BLaER1 (cell line): Measurements from ENCODE around the gene CARMIL3.

Source experiments
- H3K27ac ChIP-seq: shearing (Covaris generic); formaldehyde crosslinking; 2 replicates; pipeline ENCODE4 v1.8.1; 2022
- H3K27me3 ChIP-seq: shearing (Covaris generic); formaldehyde crosslinking; 2 replicates; pipeline ENCODE4 v1.8.1; 2022
- H3K36me3 ChIP-seq: shearing (Covaris generic); formaldehyde crosslinking; 2 replicates; pipeline ENCODE4 v1.8.1; 2022
- H3K4me1 ChIP-seq: shearing (Covaris generic); formaldehyde crosslinking; 2 replicates; pipeline ENCODE4 v1.8.1; 2022
- H3K4me2 ChIP-seq: shearing (Covaris generic); formaldehyde crosslinking; 2 replicates; pipeline ENCODE4 v1.8.1; 2022
- H3K4me3 ChIP-seq: shearing (Covaris generic); formaldehyde crosslinking; 2 replicates; pipeline ENCODE4 v1.8.1; 2022
- H3K9ac ChIP-seq: shearing (Covaris generic); formaldehyde crosslinking; 2 replicates; pipeline ENCODE4 v1.8.1; 2022
- H3K9me3 ChIP-seq: shearing (Covaris generic); formaldehyde crosslinking; 2 replicates; pipeline ENCODE4 v1.8.1; 2022
- H4K20me1 ChIP-seq: shearing (Covaris generic); formaldehyde crosslinking; 2 replicates; pipeline ENCODE4 v1.8.1; 2022
- Cebpa-rat ChIP-seq: shearing (Covaris generic); IDR thresholded peaks from 2 replicates; pipeline ENCODE4 v1.8.1; 2022

Gene CARMIL3

GRCh38 chr14:24051176-24051788 lies 527 bp upstream of the CARMIL3 start:
- Histone ChIP-seq H3K4me3 (peak overlapping the region; percentile 74), H3K27me3 (peaks cover 22% of the 10 kb centered on the region), H4K20me1 (no peaks in the 10 kb centered on the region), H3K9me3 (no peaks in the 10 kb centered on the region), H3K4me1 (peaks cover 32% of the 10 kb centered on the region), H3K36me3 (no peaks in the 10 kb centered on the region), H3K27ac (peak overlapping the region; percentile 86), H3K4me2 (peak overlapping the region; percentile 100), H3K9ac (peak overlapping the region; percentile 85)
- no peak for TF ChIP-seq Cebpa-rat

GRCh38 chr14:24052656-24053547 lies 1.1 kb downstream of the CARMIL3 start:
- H3K27ac ChIP-seq, result no peak overlapping the region
- H3K4me1 ChIP-seq, result peaks cover 41% of the 10 kb centered on the region
- peak overlapping the region; percentile 74 for H3K4me3 ChIP-seq
- no peaks in the 10 kb centered on the region for H4K20me1 ChIP-seq
- peak overlapping the region; percentile 85; the same call in 1 of the 2 replicates for H3K9ac ChIP-seq
- no peak for TF ChIP-seq Cebpa-rat
- peak overlapping the region; percentile 100 for H3K4me2 ChIP-seq
- peaks cover 22% of the 10 kb centered on the region for H3K27me3 ChIP-seq
- H3K36me3 ChIP-seq, result no peaks in the 10 kb centered on the region
- H3K9me3 ChIP-seq, result no peaks in the 10 kb centered on the region

GRCh38 chr14:24053548-24054323 lies 1.9 kb downstream of the CARMIL3 start:
- Histone ChIP-seq H3K4me2 (no peak overlapping the region), H3K27me3 (peaks cover 22% of the 10 kb centered on the region), H4K20me1 (no peaks in the 10 kb centered on the region), H3K9me3 (no peaks in the 10 kb centered on the region), H3K4me3 (no peak overlapping the region), H3K9ac (no peak overlapping the region), H3K27ac (no peak overlapping the region), H3K36me3 (no peaks in the 10 kb centered on the region), H3K4me1 (peaks cover 39% of the 10 kb centered on the region)
- no peak for TF ChIP-seq Cebpa-rat

GRCh38 chr14:24054324-24054641 lies 2.5 kb downstream of the CARMIL3 start:
- Histone ChIP-seq H3K27ac (no peak overlapping the region), H3K4me2 (no peak overlapping the region), H3K4me1 (peaks cover 33% of the 10 kb centered on the region), H4K20me1 (no peaks in the 10 kb centered on the region), H3K27me3 (peaks cover 22% of the 10 kb centered on the region), H3K9me3 (no peaks in the 10 kb centered on the region), H3K36me3 (no peaks in the 10 kb centered on the region), H3K4me3 (no peak overlapping the region), H3K9ac (no peak overlapping the region)
- TF ChIP-seq Cebpa-rat, result no peak

- no peak overlapping the region for H3K27ac ChIP-seq
- H3K36me3 ChIP-seq, result no peaks in the 10 kb centered on the region
- no peaks in the 10 kb centered on the region for H4K20me1 ChIP-seq
- no peak for TF ChIP-seq Cebpa-rat
- peaks cover 22% of the 10 kb centered on the region for H3K27me3 ChIP-seq
- no peaks in the 10 kb centered on the region for H3K9me3 ChIP-seq
- no peak overlapping the region for H3K9ac ChIP-seq
- no peak overlapping the region for H3K4me2 ChIP-seq
- H3K4me3 ChIP-seq, result no peak overlapping the region
- peaks cover 31% of the 10 kb centered on the region for H3K4me1 ChIP-seq
Observed at GRCh38 chr14:24054646-24055045, 2.8 kb downstream of the CARMIL3 start.

GRCh38 chr14:24055971-24056799 lies 4.4 kb downstream of the CARMIL3 start:
- H3K9ac ChIP-seq, result 0 out of 2 replicates have a peak overlapping the region, but pooled peaks have one; percentile 38
- H4K20me1 ChIP-seq, result no peaks in the 10 kb centered on the region
- H3K4me1 ChIP-seq, result peaks cover 24% of the 10 kb centered on the region
- no peaks in the 10 kb centered on the region for H3K36me3 ChIP-seq
- peaks cover 22% of the 10 kb centered on the region for H3K27me3 ChIP-seq
- no peaks in the 10 kb centered on the region for H3K9me3 ChIP-seq
- no peak for TF ChIP-seq Cebpa-rat
- no peak overlapping the region for H3K4me3 ChIP-seq
- no peak overlapping the region for H3K27ac ChIP-seq
- H3K4me2 ChIP-seq, result 0 out of 2 replicates have a peak overlapping the region, but pooled peaks have one; percentile 14

GRCh38 chr14:24056800-24057184 lies 5.0 kb downstream of the CARMIL3 start:
- Histone ChIP-seq H4K20me1 (no peaks in the 10 kb centered on the region), H3K4me3 (no peak overlapping the region), H3K4me1 (peaks cover 19% of the 10 kb centered on the region), H3K27ac (no peak overlapping the region), H3K9ac (0 out of 2 replicates have a peak overlapping the region, but pooled peaks have one; percentile 38), H3K4me2 (peak overlapping the region; percentile 14; the same call in 1 of the 2 replicates), H3K27me3 (peaks cover 22% of the 10 kb centered on the region), H3K9me3 (no peaks in the 10 kb centered on the region), H3K36me3 (no peaks in the 10 kb centered on the region)
- TF ChIP-seq Cebpa-rat, result no peak

- Histone ChIP-seq H3K9me3 (no peaks in the 10 kb centered on the region), H3K36me3 (no peaks in the 10 kb centered on the region), H3K9ac (0 out of 2 replicates have a peak overlapping the region, but pooled peaks have one; percentile 38), H3K4me3 (no peak overlapping the region), H3K27ac (no peak overlapping the region), H3K4me2 (peak overlapping the region; percentile 14; the same call in 1 of the 2 replicates), H4K20me1 (no peaks in the 10 kb centered on the region), H3K4me1 (peaks cover 17% of the 10 kb centered on the region), H3K27me3 (peaks cover 22% of the 10 kb centered on the region)
- TF ChIP-seq Cebpa-rat, result no peak
Observed at GRCh38 chr14:24057271-24057670, 5.5 kb downstream of the CARMIL3 start.

GRCh38 chr14:24057867-24058259 lies 6.1 kb downstream of the CARMIL3 start:
- Histone ChIP-seq H3K9me3 (no peaks in the 10 kb centered on the region), H3K9ac (no peak overlapping the region), H3K4me3 (no peak overlapping the region), H4K20me1 (no peaks in the 10 kb centered on the region), H3K36me3 (no peaks in the 10 kb centered on the region), H3K4me1 (peaks cover 11% of the 10 kb centered on the region), H3K27me3 (peaks cover 16% of the 10 kb centered on the region), H3K4me2 (no peak overlapping the region), H3K27ac (no peak overlapping the region)
- no peak for TF ChIP-seq Cebpa-rat
